ENCODE results near the gene SYCN.

Gene SYCN

GRCh38 chr19:39194832-39195542 lies 9.1 kb downstream of the SYCN start:
- DNase-seq (ENCODE audit: low read depth, low spot score), result no peak

- no peak for DNase-seq (ENCODE audit: low read depth, low spot score)
Observed at GRCh38 chr19:39193803-39194202, 10.3 kb downstream of the SYCN start.

- DNase-seq (ENCODE audit: low read depth, low spot score), result no peak
Observed at GRCh38 chr19:39192846-39193245, 11.2 kb downstream of the SYCN start.

GRCh38 chr19:39190768-39191167 lies 13.3 kb downstream of the SYCN start:
- no peak for DNase-seq (ENCODE audit: low read depth, low spot score)

- no peak for DNase-seq (ENCODE audit: low read depth, low spot score)
Observed at GRCh38 chr19:39188960-39189359, 15.1 kb downstream of the SYCN start.

- DNase-seq (ENCODE audit: low read depth, low spot score), result no peak
Observed at GRCh38 chr19:39187552-39187943, 16.5 kb downstream of the SYCN start.

GRCh38 chr19:39186391-39186790 lies 17.7 kb downstream of the SYCN start:
- no peak for DNase-seq (ENCODE audit: low read depth, low spot score)

- no peak for DNase-seq (ENCODE audit: low read depth, low spot score)
Observed at GRCh38 chr19:39183104-39183503, 21.0 kb downstream of the SYCN start.

GRCh38 chr19:39182174-39182505 lies 21.9 kb downstream of the SYCN start:
- no peak for DNase-seq (ENCODE audit: low read depth, low spot score)

- DNase-seq (ENCODE audit: low read depth, low spot score), result no peak
Observed at GRCh38 chr19:39181500-39182173, 22.4 kb downstream of the SYCN start.

- no peak for DNase-seq (ENCODE audit: low read depth, low spot score)
Observed at GRCh38 chr19:39180749-39181148, 23.3 kb downstream of the SYCN start.

- DNase-seq (ENCODE audit: low read depth, low spot score), result no peak
Observed at GRCh38 chr19:39179754-39180153, 24.3 kb downstream of the SYCN start.

GRCh38 chr19:39178296-39179006 lies 25.6 kb downstream of the SYCN start:
- no peak for DNase-seq (ENCODE audit: low read depth, low spot score)

GRCh38 chr19:39177736-39178135 lies 26.3 kb downstream of the SYCN start:
- DNase-seq (ENCODE audit: low read depth, low spot score), result no peak

- no peak for DNase-seq (ENCODE audit: low read depth, low spot score)
Observed at GRCh38 chr19:39177110-39177699, 26.9 kb downstream of the SYCN start.

GRCh38 chr19:39175564-39175963 lies 28.5 kb downstream of the SYCN start:
- no peak for DNase-seq (ENCODE audit: low read depth, low spot score)

- DNase-seq (ENCODE audit: low read depth, low spot score), result no peak
Observed at GRCh38 chr19:39174558-39175544, 29.2 kb downstream of the SYCN start.

GRCh38 chr19:39174142-39174541 lies 29.9 kb downstream of the SYCN start:
- no peak for DNase-seq (ENCODE audit: low read depth, low spot score)

- DNase-seq (ENCODE audit: low read depth, low spot score), result no peak
Observed at GRCh38 chr19:39173502-39173991, 30.5 kb downstream of the SYCN start.

GRCh38 chr19:39172700-39173501 lies 31.2 kb downstream of the SYCN start:
- DNase-seq (ENCODE audit: low read depth, low spot score), result no peak
